Bronchus fibroblast of lung (primary cell): ENCODE data around the gene HARS1. TPM values are rescaled to one million over a fixed set of nuclear protein-coding genes. Genes with fewer than 3 reads are reported as not detected.

ENCODE experiments used
- total RNA-seq: library from RNA; depleted of rRNA; stranded (reverse); fragments of >200 nt; gene quantifications from 2 replicates; pipeline ENCODE4 v1.2.3, GENCODE V29; 2015

Gene HARS1
- 70.8 and 73.6 TPM in 2 replicates for total RNA-seq

GRCh38 chr5:140690941-140691924 lies at the start of gene HARS1, which contains the start of gene HARS2:
HARS1 (minus strand) TSS chr5:140691370; CDS start chr5:140691304, 66 bp downstream.
HARS2 (plus strand) TSS chr5:140691455; CDS start chr5:140691649, 194 bp downstream.

GRCh38 chr5:140700177-140701144 lies 9.3 kb upstream of the HARS1 start, which contains the start of gene ZMAT2:
ZMAT2 (plus strand) TSS chr5:140700447; CDS start chr5:140700461, 14 bp downstream.

GRCh38 chr5:140673187-140673976 lies 17.8 kb downstream of the HARS1 start, which contains the start of gene DND1:
DND1 (minus strand) TSS chr5:140673576; CDS start chr5:140673542, 34 bp downstream.

GRCh38 chr5:140664359-140665119 lies 26.6 kb downstream of the HARS1 start, which contains the start of gene WDR55:
WDR55 (plus strand) TSS chr5:140664904; CDS start chr5:140664913, 9 bp downstream.

GRCh38 chr5:140639148-140639981 lies 51.8 kb downstream of the HARS1 start, which contains the start of gene TMCO6:
TMCO6 (plus strand) TSS chr5:140639451; CDS start chr5:140639528, 77 bp downstream.

GRCh38 chr5:140633021-140633471 lies 58.1 kb downstream of the HARS1 start, which contains the start of gene CD14:
CD14 (minus strand) TSS chr5:140633175; CDS start chr5:140633071, 104 bp downstream.

Other genes with a start within 250 kb of the HARS1 start
- gene EIF4EBP3, start 143.7 kb downstream of the HARS1 start, total RNA-seq, result 1.7 and 3.9 TPM in 2 replicates
- 50.7 and 58.3 TPM in 2 replicates for gene SRA1, start 133.9 kb downstream of the HARS1 start, total RNA-seq
- gene APBB3, start 126.8 kb downstream of the HARS1 start, total RNA-seq, result 8.2 and 10.9 TPM in 2 replicates
- gene SLC35A4, start 126.5 kb downstream of the HARS1 start, total RNA-seq, result 34.9 and 38.8 TPM in 2 replicates
- gene CD14, start 58.2 kb downstream of the HARS1 start, total RNA-seq, result 0.17 TPM in 1 of 2 replicates, not detected in the other
- 10.6 and 14.6 TPM in 2 replicates for gene TMCO6, start 51.9 kb downstream of the HARS1 start, total RNA-seq
- 60.2 and 73.4 TPM in 2 replicates for gene NDUFA2, start 43.7 kb downstream of the HARS1 start, total RNA-seq
- 58.7 and 73.3 TPM in 2 replicates for gene IK, start 43.5 kb downstream of the HARS1 start, total RNA-seq
- 15.9 and 17.0 TPM in 2 replicates for gene WDR55, start 26.5 kb downstream of the HARS1 start, total RNA-seq
- gene DND1, start 17.8 kb downstream of the HARS1 start, total RNA-seq, result 0.15 and 0.67 TPM in 2 replicates
- 21.3 and 27.2 TPM in 2 replicates for gene HARS2, start 85 bp upstream of the HARS1 start, total RNA-seq
- gene ZMAT2, start 9.1 kb upstream of the HARS1 start, total RNA-seq, result 16.5 and 25.6 TPM in 2 replicates
- gene PCDHA1, start 94.8 kb upstream of the HARS1 start, total RNA-seq, result not detected in 2 replicates
- not detected in 2 replicates for gene PCDHA2, start 103.5 kb upstream of the HARS1 start, total RNA-seq
- under 0.01 TPM in 1 of 2 replicates, not detected in the other for gene PCDHA3, start 109.7 kb upstream of the HARS1 start, total RNA-seq
- gene PCDHA4, start 115.7 kb upstream of the HARS1 start, total RNA-seq, result under 0.01 TPM in 2 replicates
- not detected in 2 replicates for gene PCDHA5, start 130.2 kb upstream of the HARS1 start, total RNA-seq
- gene PCDHA6, start 136.6 kb upstream of the HARS1 start, total RNA-seq, result 0.15 TPM in 1 of 2 replicates, not detected in the other
- gene PCDHA7, start 142.9 kb upstream of the HARS1 start, total RNA-seq, result 0.15 TPM in 1 of 2 replicates, not detected in the other
- not detected in 2 replicates for gene PCDHA8, start 149.8 kb upstream of the HARS1 start, total RNA-seq
- not detected in 2 replicates for gene PCDHA9, start 157.0 kb upstream of the HARS1 start, total RNA-seq
- not detected in 2 replicates for gene PCDHA10, start 164.5 kb upstream of the HARS1 start, total RNA-seq
- not detected in 2 replicates for gene PCDHA11, start 177.6 kb upstream of the HARS1 start, total RNA-seq
- not detected in 2 replicates for gene PCDHA12, start 183.9 kb upstream of the HARS1 start, total RNA-seq
- gene PCDHA13, start 190.8 kb upstream of the HARS1 start, total RNA-seq, result not detected in 2 replicates
- gene PCDHAC1, start 234.9 kb upstream of the HARS1 start, total RNA-seq, result not detected in 2 replicates